Ishikawa (cell line): ENCODE measurements around the gene ACKR3.

ENCODE experiments used
- CEBPB ChIP-seq: IDR thresholded peaks from 2 replicates; pipeline ENCODE4 v1.6.1; 2012
- CREB1 ChIP-seq: IDR thresholded peaks from 2 replicates; pipeline ENCODE4 v1.6.1; 2012; ENCODE audit warnings: low read depth
- EGR1 ChIP-seq: IDR thresholded peaks from 2 replicates; pipeline ENCODE4 v1.6.1; 2012
- EP300 ChIP-seq: IDR thresholded peaks from 2 replicates; pipeline ENCODE4 v1.6.1; 2012; ENCODE audit warnings: borderline replicate concordance
- FOXM1 ChIP-seq: IDR thresholded peaks from 2 replicates; pipeline ENCODE4 v1.6.1; 2012; ENCODE audit warnings: low read depth, borderline replicate concordance
- NFIC ChIP-seq: IDR thresholded peaks from 2 replicates; pipeline ENCODE4 v1.6.1; 2012
- RAD21 ChIP-seq: IDR thresholded peaks from 2 replicates; pipeline ENCODE4 v1.6.1; 2012; ENCODE audit warnings: low read depth
- TAF1 ChIP-seq: IDR thresholded peaks from 2 replicates; pipeline ENCODE4 v1.6.1; 2012; ENCODE audit warnings: low read depth, mild to moderate bottlenecking
- TCF12 ChIP-seq: IDR thresholded peaks from 2 replicates; pipeline ENCODE4 v1.6.1; 2012; ENCODE audit warnings: low read depth
- TEAD4 ChIP-seq: IDR thresholded peaks from 2 replicates; pipeline ENCODE4 v1.6.1; 2012
- USF1 ChIP-seq: IDR thresholded peaks from 2 replicates; pipeline ENCODE4 v1.6.1; 2012
- YY1 ChIP-seq: IDR thresholded peaks from 2 replicates; pipeline ENCODE4 v1.6.1; 2012; ENCODE audit warnings: low read depth
- ZBTB7A ChIP-seq: IDR thresholded peaks from 2 replicates; pipeline ENCODE4 v1.6.1; 2012; ENCODE audit warnings: low read depth
- TF ChIP-seq, protein P1 (sequence below): IDR thresholded peaks from 2 replicates; pipeline ENCODE4 v1.6.1; 2012
- TF ChIP-seq, protein P2 (sequence below): IDR thresholded peaks from 2 replicates; pipeline ENCODE4 v1.6.1; 2012; ENCODE audit warnings: low read depth, mild to moderate bottlenecking

Gene ACKR3

DNA sequence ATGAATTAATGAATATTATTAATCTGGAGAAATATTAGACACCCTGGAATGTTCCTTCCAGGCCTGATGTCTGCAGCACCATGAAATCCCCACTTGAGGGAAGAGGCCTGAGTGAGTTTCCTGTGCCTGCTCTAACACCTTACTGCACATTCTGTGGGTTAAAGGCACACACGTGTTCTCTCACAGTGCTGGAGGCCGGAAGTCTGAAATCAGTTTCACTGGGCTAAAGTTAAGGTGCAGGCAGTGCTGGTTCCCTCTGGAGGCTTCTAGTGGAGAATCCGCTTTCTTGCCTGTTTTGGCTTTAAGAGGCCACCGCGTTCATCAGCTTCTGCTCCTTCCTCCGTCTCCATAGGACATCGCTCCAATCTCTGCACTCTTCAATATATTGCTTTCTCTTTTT is 48.7 kb downstream of the ACKR3 start:
- TF ChIP-seq CEBPB (no peak), FOXM1 (no peak), TEAD4 (no peak), ZBTB7A (no peak), RAD21 (no peak)
- TF ChIP-seq, protein P1, sequence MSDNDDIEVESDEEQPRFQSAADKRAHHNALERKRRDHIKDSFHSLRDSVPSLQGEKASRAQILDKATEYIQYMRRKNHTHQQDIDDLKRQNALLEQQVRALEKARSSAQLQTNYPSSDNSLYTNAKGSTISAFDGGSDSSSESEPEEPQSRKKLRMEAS, result no peak

GRCh38 chr2:236619910-236620612 is 50.4 kb downstream of the ACKR3 start:
- TF ChIP-seq NFIC (no peak), RAD21 (no peak), CREB1 (no peak)

DNA sequence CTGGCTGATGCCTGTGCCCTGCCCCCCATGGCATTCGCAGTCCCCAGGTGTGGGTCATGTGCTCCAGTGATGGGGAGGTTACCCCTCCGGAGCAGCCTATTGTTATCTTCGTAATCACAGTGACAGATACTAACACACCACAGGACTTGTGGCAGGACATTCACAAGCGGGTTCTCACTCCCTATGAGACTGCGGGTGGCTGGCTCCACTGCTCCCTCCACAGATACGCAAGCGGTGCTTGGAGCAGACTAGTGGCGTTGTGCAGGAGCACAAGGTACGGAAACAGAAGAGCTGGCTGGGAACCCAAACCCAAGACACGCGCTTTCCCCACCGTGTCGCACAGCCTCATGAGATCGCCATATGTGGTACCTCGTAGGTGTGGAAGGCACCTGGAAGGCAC is 52.2 kb downstream of the ACKR3 start:
- no peak for TF ChIP-seq EP300
- TF ChIP-seq, protein P2, sequence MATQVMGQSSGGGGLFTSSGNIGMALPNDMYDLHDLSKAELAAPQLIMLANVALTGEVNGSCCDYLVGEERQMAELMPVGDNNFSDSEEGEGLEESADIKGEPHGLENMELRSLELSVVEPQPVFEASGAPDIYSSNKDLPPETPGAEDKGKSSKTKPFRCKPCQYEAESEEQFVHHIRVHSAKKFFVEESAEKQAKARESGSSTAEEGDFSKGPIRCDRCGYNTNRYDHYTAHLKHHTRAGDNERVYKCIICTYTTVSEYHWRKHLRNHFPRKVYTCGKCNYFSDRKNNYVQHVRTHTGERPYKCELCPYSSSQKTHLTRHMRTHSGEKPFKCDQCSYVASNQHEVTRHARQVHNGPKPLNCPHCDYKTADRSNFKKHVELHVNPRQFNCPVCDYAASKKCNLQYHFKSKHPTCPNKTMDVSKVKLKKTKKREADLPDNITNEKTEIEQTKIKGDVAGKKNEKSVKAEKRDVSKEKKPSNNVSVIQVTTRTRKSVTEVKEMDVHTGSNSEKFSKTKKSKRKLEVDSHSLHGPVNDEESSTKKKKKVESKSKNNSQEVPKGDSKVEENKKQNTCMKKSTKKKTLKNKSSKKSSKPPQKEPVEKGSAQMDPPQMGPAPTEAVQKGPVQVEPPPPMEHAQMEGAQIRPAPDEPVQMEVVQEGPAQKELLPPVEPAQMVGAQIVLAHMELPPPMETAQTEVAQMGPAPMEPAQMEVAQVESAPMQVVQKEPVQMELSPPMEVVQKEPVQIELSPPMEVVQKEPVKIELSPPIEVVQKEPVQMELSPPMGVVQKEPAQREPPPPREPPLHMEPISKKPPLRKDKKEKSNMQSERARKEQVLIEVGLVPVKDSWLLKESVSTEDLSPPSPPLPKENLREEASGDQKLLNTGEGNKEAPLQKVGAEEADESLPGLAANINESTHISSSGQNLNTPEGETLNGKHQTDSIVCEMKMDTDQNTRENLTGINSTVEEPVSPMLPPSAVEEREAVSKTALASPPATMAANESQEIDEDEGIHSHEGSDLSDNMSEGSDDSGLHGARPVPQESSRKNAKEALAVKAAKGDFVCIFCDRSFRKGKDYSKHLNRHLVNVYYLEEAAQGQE, result no peak
- no peak for TF ChIP-seq FOXM1
- no peak for TF ChIP-seq TEAD4
- TF ChIP-seq ZBTB7A, result no peak
- TF ChIP-seq, protein P1, result no peak
- TF ChIP-seq YY1, result no peak

DNA sequence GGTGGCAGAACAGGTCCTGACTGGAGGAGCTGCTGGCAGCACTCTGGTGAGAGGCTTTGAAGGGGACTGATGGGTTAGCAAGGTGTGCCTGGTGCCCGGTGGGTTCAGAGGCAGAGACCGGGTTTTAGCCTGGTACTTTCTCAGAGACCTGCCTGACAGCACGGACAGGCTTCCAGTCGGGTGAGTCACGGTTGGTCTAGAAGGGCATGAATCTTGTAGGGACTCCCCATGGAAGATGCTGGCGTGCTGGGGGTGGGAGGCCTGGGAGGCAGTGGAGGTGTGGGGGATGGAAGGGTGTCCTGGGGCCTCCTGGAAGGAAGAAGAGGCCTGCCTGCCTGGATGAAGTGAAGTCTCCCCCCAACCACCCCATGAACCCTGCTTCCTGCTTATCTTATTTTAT is 52.6 kb downstream of the ACKR3 start:
- TF ChIP-seq, protein P2, result no peak
- TF ChIP-seq ZBTB7A (no peak), CEBPB (no peak), USF1 (no peak), EP300 (no peak), EGR1 (no peak), CREB1 (no peak), NFIC (no peak), TEAD4 (no peak)
- TF ChIP-seq, protein P1, result no peak

DNA sequence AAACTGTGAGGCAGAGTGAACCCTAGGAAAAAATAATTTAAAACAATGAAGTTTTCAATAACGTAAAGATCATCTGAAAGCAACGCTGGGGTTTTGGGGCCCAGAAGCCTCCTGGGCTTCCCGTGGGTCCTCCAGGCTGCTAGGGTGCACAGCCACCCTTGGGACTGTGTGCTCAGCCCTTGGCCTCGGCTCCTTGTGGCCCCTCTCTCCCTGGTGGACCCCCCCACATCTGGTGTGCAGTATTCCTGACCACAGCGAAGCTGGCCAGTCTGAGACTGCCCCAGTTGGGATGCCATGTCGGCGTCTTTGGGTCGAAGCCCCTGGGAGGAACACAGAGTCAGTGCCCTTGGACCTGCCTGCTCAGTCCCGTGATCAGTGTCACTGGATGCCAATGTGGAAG is 53.0 kb downstream of the ACKR3 start:
- TF ChIP-seq ZBTB7A, result no peak
- no peak for TF ChIP-seq RAD21
- no peak for TF ChIP-seq CREB1

DNA sequence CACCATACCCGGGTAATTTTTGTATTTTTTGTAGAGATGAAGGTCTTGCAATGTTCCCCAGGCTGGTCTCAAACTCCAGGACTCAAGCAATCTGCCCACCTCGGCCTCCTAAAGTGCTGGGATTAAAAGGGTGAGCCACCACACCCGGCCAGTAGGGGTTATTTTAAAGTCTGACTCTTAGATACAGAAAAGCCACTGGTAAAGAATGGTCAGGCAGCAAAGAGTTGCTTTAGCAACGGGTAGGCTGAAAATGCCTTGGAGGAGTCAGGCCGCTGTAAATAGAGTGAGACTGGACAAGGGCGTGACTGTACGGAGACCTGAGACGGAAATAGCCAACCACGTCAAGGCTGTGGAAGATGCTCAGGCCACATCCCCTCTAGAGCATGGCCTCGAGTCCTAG is 54.2 kb downstream of the ACKR3 start:
- TF ChIP-seq YY1, result no peak
- no peak for TF ChIP-seq CREB1
- no peak for TF ChIP-seq FOXM1
- no peak for TF ChIP-seq EGR1
- no peak for TF ChIP-seq TEAD4
- TF ChIP-seq CEBPB, result no peak
- no peak for TF ChIP-seq NFIC
- TF ChIP-seq RAD21, result no peak
- TF ChIP-seq TCF12, result no peak
- TF ChIP-seq, protein P1, result no peak
- no peak for TF ChIP-seq ZBTB7A
- TF ChIP-seq USF1, result no peak
- TF ChIP-seq EP300, result no peak
- no peak for TF ChIP-seq TAF1
- TF ChIP-seq, protein P2, result no peak
